Measurements from ENCODE around the gene PDGFD. TPM values are rescaled to one million over a fixed set of nuclear protein-coding genes. Genes with fewer than 3 reads are reported as not detected.

PDGFD gene
- total and polyA plus RNA-seq, 2 donors, result 26.0 to 26.7 TPM

DNA sequence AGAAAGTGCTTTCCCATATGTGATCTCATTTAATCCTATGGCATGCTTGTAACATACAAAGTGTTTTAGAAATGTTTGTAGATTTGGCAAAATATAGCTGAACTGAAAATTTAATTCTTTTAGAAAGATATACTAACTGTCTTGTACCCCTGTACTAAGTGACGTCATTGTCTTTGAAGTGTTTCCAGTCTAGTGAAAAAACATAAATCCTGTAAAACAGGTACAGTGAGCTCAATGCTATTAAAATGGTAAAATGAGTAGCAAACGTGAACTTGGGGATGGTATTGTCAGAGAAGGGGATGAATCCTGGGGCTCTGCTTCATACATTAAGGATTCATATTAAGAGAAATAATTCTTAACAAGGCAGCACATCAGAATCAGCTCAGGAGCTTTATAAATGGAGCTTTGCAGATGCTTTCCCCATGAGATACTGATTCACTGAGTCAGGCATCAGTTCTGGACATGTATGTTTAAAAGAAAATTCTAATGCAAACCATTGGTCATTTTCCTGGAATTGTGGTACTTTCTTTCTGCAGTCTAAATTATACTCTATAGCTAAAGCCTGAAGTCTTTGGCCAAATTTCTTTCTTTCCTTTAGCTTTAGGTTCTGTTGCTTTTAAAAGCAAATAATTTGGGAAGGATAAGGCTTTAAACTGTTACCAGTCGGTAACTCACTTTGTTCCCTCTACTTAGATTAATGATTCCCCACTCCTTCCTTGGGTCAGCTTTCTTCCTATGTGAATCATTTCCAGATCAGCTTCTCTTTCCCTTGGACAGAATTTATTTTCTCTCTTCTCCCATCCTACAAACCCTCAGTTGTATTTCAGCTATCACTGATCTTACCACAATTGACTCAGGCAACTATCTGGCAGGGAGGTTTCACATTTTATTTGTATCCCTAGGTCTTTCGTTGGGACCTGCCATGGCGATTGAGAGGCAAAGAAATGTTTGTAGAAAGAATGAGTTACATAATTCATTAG, 185.0 kb downstream of the PDGFD start:
- Histone ChIP-seq H3K4me3 (ENCODE audit: low read depth, low read length) (no peak overlapping the region), H3K36me3 (ENCODE audit: insufficient read depth) (no peaks in the 10 kb centered on the region), H3K4me1 (ENCODE audit: insufficient read depth) (no peaks in the 10 kb centered on the region), H3K27ac (ENCODE audit: low read depth) (no peak overlapping the region)
- 79% methylated on average over 5 of the region's 5 CpGs for WGBS
- DNase-seq (ENCODE audit: extremely low spot score), result no peak

DNA sequence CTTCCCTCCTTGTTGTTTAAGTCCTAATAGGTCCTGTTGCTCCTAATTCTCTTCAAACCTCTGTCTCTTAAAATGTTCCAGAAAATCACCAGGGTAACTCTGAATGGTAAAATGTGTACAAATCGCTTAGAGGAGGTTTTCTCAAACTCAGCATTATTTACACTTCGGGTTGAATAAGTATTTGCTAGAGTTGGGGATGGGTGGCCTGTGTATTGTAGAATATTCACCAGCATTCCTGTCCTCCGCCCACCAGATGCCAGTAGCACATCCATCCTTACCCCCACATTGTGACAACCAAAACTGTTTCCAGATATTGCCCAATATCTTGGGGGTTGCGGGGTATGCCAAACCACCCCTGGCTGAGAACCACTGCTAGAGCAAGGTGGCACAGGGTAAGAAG, 191.9 kb downstream of the PDGFD start:
- Histone ChIP-seq H3K36me3 (ENCODE audit: insufficient read depth) (no peaks in the 10 kb centered on the region), H3K4me3 (ENCODE audit: low read depth, low read length) (no peak overlapping the region), H3K27ac (ENCODE audit: low read depth) (no peak overlapping the region), H3K4me1 (ENCODE audit: insufficient read depth) (no peaks in the 10 kb centered on the region)
- WGBS, result 93% methylated on average over 4 of the region's 4 CpGs
- DNase-seq (ENCODE audit: extremely low spot score), result no peak

DNA sequence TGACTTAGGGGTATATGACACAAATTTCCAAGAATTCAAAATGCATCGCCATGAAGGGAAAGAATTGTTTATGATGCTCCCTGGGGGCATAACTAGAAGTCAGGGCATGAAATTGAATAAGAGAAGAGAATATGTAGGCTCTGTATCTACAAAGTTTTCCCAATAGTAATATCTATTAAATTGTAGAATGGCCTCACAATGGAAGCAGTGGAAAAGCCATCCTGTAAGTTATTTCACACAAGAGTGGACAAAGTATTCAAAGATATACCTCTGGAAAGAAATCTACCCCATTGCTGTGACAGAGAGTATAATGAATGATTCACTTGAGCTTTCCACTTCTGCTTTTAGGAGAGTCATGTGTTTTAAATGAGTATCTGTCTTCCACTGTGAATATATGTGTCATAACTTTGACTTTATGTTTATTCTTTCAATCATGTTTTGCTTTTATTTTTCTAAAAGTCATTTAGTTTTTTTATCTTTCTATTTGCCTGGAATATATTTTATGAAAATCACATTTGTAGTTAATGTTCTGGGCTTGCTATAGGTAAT, 193.2 kb downstream of the PDGFD start:
- Histone ChIP-seq H3K27ac (ENCODE audit: low read depth) (no peak overlapping the region), H3K4me3 (ENCODE audit: low read depth, low read length) (no peak overlapping the region), H3K4me1 (ENCODE audit: insufficient read depth) (no peaks in the 10 kb centered on the region), H3K36me3 (ENCODE audit: insufficient read depth) (no peaks in the 10 kb centered on the region)
- 93% methylated on average over 1 of the region's 1 CpG for WGBS
- DNase-seq (ENCODE audit: extremely low spot score), result no peak

DNA sequence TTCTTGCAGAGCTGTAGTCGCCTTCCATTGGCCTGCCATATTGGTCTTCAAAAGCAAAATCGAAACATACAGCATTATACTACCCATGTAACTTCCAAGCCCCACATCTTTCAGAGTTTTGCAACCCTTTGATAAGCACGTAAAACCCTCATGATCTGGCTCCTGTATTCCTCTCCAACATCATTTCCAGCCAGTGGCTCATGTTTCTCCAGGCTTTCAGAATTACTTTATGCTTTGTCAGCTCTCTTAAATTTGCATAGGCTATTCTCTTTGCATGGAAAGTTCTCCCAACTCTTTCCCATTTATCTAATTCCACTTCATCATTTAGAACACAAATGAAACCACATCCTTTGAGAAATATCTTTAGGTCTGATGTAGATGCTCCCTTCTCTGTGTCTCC, 195.3 kb downstream of the PDGFD start:
- DNase-seq (ENCODE audit: extremely low spot score), result no peak
- Histone ChIP-seq H3K4me1 (ENCODE audit: insufficient read depth) (no peaks in the 10 kb centered on the region), H3K4me3 (ENCODE audit: low read depth, low read length) (no peak overlapping the region), H3K36me3 (ENCODE audit: insufficient read depth) (no peaks in the 10 kb centered on the region), H3K27ac (ENCODE audit: low read depth) (no peak overlapping the region)
- WGBS, result 94% methylated on average over 3 of the region's 3 CpGs

DNA sequence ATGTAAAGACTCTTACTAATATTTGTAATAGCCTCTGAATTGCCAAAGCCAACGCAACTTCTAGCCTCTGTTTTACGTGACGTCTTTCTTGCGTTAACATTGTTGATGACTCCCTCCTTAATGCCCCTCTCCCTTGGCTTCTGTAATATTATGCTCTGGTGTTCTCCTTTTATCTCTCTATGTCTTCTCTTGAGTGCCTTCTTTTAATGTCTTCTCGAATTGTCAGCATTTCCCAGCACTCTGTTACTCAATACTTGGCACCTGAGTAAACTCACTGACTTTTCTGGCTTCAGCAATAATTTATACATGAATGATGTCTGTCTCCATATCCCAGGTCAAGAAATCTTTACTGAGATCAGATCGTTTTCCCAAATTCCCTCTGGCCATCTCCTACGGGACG, 196.0 kb downstream of the PDGFD start:
- no peaks in the 10 kb centered on the region for H3K4me1 ChIP-seq (ENCODE audit: insufficient read depth)
- no peak overlapping the region for H3K4me3 ChIP-seq (ENCODE audit: low read depth, low read length)
- H3K36me3 ChIP-seq (ENCODE audit: insufficient read depth), result no peaks in the 10 kb centered on the region
- no peak for DNase-seq (ENCODE audit: extremely low spot score)
- H3K27ac ChIP-seq (ENCODE audit: low read depth), result no peak overlapping the region
- WGBS, result 90% methylated on average over 8 of the region's 8 CpGs

DNA sequence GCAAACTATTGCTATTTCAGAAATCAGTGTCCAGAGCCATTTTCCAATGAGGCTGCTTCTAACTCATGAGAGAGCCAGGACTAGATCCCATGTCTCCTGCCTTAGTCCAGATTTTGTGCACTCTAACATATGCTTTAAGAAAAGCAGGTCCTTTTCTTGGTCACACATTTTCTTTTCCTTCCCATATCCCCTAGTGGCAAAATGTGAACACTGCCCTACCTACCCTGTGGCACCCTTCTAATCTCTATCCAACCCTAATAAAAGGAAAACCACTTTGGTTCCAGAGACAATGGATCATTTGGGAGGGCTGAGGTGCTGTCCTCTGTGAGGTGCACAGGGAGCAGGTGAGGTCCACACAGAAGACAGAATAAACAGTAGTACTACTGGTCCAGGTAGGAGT, 199.6 kb downstream of the PDGFD start:
- no peaks in the 10 kb centered on the region for H3K36me3 ChIP-seq (ENCODE audit: insufficient read depth)
- no peak overlapping the region for H3K4me3 ChIP-seq (ENCODE audit: low read depth, low read length)
- no peak overlapping the region for H3K27ac ChIP-seq (ENCODE audit: low read depth)
- no peak for DNase-seq (ENCODE audit: extremely low spot score)
- H3K4me1 ChIP-seq (ENCODE audit: insufficient read depth), result no peaks in the 10 kb centered on the region

DNA sequence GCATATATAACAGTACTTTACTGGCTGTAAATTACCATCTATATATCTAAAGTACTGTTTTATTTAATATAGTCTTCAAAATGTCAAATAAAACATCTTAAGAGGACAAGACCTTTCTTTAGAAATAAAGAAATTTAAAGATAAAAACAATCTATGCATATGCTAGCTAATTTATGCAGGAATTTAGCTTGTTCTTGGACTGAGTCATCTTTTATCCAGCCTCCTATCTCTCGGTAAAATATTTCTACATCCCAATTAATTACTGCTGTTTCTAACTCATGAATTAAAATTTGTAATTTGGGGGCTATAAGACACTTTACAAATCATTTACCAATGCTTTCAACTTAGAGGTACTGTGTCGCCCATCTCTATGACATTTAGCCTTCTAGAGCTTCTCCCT, 200.3 kb downstream of the PDGFD start:
- no peak overlapping the region for H3K27ac ChIP-seq (ENCODE audit: low read depth)
- DNase-seq (ENCODE audit: extremely low spot score), result no peak
- no peaks in the 10 kb centered on the region for H3K4me1 ChIP-seq (ENCODE audit: insufficient read depth)
- WGBS, result 90% methylated on average over 2 of the region's 2 CpGs
- no peaks in the 10 kb centered on the region for H3K36me3 ChIP-seq (ENCODE audit: insufficient read depth)
- no peak overlapping the region for H3K4me3 ChIP-seq (ENCODE audit: low read depth, low read length)

DNA sequence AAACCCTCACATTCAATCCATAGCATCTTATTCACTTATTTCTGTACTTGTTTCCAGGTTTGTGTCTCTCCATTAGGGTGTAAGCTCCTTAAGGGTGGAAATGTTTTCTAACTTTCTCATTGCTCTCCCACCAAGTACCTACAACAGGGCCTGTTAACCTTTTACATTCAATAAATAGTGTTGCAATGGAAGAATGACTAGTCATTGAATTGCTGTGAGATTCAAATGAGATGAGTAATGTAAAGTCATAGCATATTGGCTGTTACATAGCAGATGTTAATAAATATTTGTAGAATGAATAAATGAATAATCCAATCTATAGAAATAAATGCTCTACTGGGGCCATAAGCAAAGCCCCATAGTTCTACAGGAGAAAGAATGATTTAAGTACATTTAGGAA, 202.9 kb downstream of the PDGFD start:
- no peaks in the 10 kb centered on the region for H3K36me3 ChIP-seq (ENCODE audit: insufficient read depth)
- no peak for DNase-seq (ENCODE audit: extremely low spot score)
- no peak overlapping the region for H3K4me3 ChIP-seq (ENCODE audit: low read depth, low read length)
- no peaks in the 10 kb centered on the region for H3K4me1 ChIP-seq (ENCODE audit: insufficient read depth)
- H3K27ac ChIP-seq (ENCODE audit: low read depth), result no peak overlapping the region

DNA sequence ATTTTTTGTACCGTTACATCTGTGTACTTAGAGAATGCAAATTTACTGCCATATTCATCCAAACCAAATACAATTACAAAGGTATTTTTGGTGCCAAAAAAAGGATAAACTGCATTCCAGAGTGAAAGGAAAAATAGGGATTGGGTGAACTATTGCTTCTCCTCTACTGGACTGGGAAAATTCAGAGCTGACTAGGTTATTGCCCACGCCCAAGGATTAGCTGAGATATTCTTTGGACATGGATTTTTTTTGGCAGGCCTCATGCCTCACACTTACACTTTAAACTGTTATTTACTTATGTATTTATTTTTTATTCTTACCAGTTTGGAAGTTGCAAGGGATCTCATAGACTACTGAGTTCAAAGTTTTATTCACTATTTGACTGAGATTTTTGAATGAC, 203.8 kb downstream of the PDGFD start:
- H3K27ac ChIP-seq (ENCODE audit: low read depth), result no peak overlapping the region
- H3K36me3 ChIP-seq (ENCODE audit: insufficient read depth), result no peaks in the 10 kb centered on the region
- DNase-seq (ENCODE audit: extremely low spot score), result no peak
- H3K4me1 ChIP-seq (ENCODE audit: insufficient read depth), result no peaks in the 10 kb centered on the region
- no peak overlapping the region for H3K4me3 ChIP-seq (ENCODE audit: low read depth, low read length)
- WGBS, result 77% methylated on average over 2 of the region's 2 CpGs

DNA sequence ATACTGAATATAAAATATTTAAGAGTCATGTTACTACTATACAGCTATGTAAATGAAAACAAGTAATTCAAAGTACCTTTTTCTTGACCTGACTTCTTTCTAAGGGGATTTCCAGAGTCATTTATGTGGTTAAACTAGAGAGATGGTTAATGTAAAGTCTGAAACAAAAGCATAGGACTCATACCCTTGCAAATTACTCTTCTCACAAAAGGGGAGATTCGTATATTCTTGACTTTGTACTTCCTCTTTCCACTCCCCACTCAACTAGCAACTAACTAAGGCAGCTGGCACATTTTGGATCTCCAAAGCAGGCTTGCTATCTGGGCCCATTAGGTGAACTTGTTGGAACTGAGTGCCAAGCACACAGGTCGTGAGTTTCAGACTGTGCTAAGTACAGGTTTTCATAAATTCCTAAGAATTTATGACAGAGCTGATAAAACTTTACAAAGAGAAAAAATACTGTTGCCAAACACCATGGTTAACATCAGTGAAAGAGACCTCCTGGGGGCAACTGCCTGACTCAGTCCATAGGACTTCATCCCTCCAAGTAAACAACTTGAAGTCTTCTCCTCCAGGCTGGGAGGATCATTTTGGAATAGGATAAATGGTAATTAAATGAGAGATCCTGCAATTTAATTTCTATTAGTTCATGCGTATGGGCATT, 204.5 kb downstream of the PDGFD start:
- H3K27ac ChIP-seq (ENCODE audit: low read depth), result no peak overlapping the region
- H3K4me1 ChIP-seq (ENCODE audit: insufficient read depth), result no peaks in the 10 kb centered on the region
- WGBS, result 68% methylated on average over 3 of the region's 3 CpGs
- H3K36me3 ChIP-seq (ENCODE audit: insufficient read depth), result no peaks in the 10 kb centered on the region
- DNase-seq (ENCODE audit: extremely low spot score), result no peak
- no peak overlapping the region for H3K4me3 ChIP-seq (ENCODE audit: low read depth, low read length)

DNA sequence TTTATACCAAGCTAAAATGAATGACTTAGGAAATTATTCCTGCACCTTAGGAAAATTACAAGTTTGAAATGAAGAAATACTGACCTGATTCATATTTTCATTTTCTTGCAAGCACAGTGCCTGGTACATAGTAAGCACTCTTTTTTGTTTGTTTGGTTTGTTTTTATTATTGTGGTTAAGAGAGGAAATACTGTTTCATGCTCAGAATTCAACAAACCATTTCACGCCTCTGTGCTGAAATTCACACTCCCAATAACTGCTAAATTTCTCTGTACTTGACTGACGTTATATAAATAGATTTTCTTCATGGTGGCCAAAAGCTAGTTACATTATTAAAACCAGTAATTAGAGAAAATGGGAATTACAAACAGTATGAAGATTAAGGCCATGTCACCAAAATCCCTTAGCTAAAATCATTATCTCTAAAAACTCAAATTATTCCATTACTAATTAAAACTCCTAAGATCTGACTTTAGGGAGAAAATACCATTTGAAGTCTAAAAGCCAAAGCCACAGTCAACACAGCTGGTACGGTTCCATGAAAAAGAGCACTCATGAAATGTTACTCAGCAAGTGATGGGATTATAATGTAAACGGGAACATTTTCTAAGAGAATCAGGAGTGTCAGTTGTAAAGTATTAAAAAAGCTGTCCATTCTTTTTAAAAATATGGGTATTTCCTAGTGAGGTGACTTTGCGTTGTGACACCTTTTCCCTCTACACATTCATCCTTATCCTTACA, 205.3 kb downstream of the PDGFD start:
- Histone ChIP-seq H3K36me3 (ENCODE audit: insufficient read depth) (no peaks in the 10 kb centered on the region), H3K4me3 (ENCODE audit: low read depth, low read length) (no peak overlapping the region), H3K27ac (ENCODE audit: low read depth) (no peak overlapping the region), H3K4me1 (ENCODE audit: insufficient read depth) (no peaks in the 10 kb centered on the region)
- WGBS, result 75% methylated on average over 5 of the region's 5 CpGs
- DNase-seq (ENCODE audit: extremely low spot score), result no peak

DNA sequence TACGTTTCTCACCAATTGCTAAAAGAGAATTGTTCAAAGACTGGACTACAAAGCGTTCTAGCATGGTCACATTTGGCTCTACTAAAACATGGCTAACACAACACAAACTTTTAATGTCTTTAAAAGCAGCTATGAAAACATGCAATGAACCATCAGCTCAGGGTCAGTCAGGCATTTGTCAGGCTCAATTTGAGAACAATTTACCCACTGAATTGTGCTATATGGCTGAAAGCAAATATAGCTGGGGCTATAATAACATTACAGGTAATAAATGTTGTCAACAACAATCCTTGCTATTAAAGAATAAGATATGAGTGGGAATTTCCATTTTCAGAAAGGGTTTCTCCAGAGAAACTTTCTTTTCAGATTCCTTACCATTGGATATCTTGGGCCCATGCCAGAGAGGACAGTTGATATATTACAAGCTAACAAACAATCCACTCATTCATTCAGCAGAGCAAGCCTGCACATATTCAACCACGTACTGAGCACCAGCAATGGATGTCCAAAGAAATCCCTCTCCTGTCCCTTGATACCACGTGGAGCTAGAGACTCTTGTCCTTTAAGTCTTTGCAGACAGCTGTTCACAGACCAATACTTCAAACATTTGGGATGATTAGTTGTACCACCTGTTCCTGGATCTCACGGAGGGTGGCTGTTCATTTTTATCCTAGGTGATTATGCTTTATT, 210.0 kb downstream of the PDGFD start:
- Histone ChIP-seq H3K36me3 (ENCODE audit: insufficient read depth) (no peaks in the 10 kb centered on the region), H3K4me1 (ENCODE audit: insufficient read depth) (no peaks in the 10 kb centered on the region), H3K4me3 (ENCODE audit: low read depth, low read length) (no peak overlapping the region), H3K27ac (ENCODE audit: low read depth) (no peak overlapping the region)
- 58% methylated on average over 5 of the region's 5 CpGs for WGBS
- DNase-seq (ENCODE audit: extremely low spot score), result no peak

DNA sequence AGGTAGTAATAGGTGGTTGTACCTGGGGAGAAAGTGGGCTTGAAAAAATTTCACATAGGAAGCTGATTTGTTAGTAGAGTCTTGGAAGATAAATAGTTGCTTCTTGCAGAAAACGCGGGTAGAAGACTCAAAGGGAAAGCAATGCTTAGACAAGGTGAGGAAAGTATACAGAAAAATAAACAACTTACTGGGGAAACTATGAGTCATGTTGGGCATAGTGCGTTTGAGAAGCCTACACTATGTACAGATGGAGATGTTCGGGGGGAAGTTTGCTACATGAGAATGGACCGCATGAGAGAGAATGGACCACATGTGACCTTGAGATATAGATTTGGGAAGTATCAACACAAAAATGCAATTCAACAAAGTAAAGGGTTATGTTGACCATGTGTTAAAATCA, 214.2 kb downstream of the PDGFD start:
- H3K4me3 ChIP-seq (ENCODE audit: low read depth, low read length), result no peak overlapping the region
- H3K27ac ChIP-seq (ENCODE audit: low read depth), result no peak overlapping the region
- H3K36me3 ChIP-seq (ENCODE audit: insufficient read depth), result no peaks in the 10 kb centered on the region
- H3K4me1 ChIP-seq (ENCODE audit: insufficient read depth), result no peaks in the 10 kb centered on the region
- DNase-seq (ENCODE audit: extremely low spot score), result no peak
- WGBS, result 85% methylated on average over 5 of the region's 5 CpGs
